ENCODE results near the gene CD81.

GRCh38 chr11:2413742-2414579 lies 36.9 kb downstream of the CD81 start:
- TF ChIP-seq CTCF (IDR thresholded peaks at IDR 0.05; ENCODE audit: low read depth, low read length) (no peak), EZH2phosphoT487 (IDR thresholded peaks at IDR 0.05; ENCODE audit: low read depth) (no peak)
